K562 (cell line): Measurements from ENCODE around the gene NF2. TPM values are rescaled to one million over a fixed set of nuclear protein-coding genes. Genes with fewer than 3 reads are reported as not detected.

ENCODE experiments used
- CBFA2T3 ChIP-seq: fragments of 450-650 bp; IDR thresholded peaks from 2 replicates; pipeline ENCODE4 v1.6.1; 2017
- ETV6 ChIP-seq, 3 experiments: fragments of 150-350 bp in 1 of 3; sonication (generic) in 1 of 3; formaldehyde crosslinking in 1 of 3; IDR thresholded peaks; 2 replicates each; pipeline versions ENCODE4 v1.6.1 to v1.8.0; 2014 to 2022; ENCODE audit warnings: borderline replicate concordance in 2 of 3, low read depth in 2 of 3, antibody characterized with exemption in 1 of 3, low read length in 1 of 3, mild to moderate bottlenecking in 1 of 3, missing genetic modification reagents in 1 of 3
- REST ChIP-seq, 2 experiments: fragments of 450-650 bp; formaldehyde crosslinking in 1 of 2; IDR thresholded peaks; 2 replicates each; pipeline versions ENCODE4 v1.4.0 to v1.6.1; 2014 to 2020; ENCODE audit warnings: mild to moderate bottlenecking in 2 of 2, borderline replicate concordance in 1 of 2, low read depth in 1 of 2
- SMAD3 ChIP-seq: fragments of 450-650 bp; formaldehyde crosslinking; conservative IDR thresholded peaks from 2 replicates; pipeline ENCODE4 v1.4.0; 2020; ENCODE audit warnings: mild to moderate bottlenecking
- ZBTB40 ChIP-seq, 2 experiments: fragments of 450-650 bp in 1 of 2; sonication (generic) in 1 of 2; formaldehyde crosslinking in 1 of 2; IDR thresholded peaks; 2 replicates each; pipeline versions ENCODE4 v1.7.1 to v1.9.0; 2016 to 2022; ENCODE audit warnings: inconsistent platforms in 1 of 2, mild to moderate bottlenecking in 1 of 2, missing genetic modification reagents in 1 of 2
- ZFP1 ChIP-seq: fragments of 450-650 bp; formaldehyde crosslinking; IDR thresholded peaks from 2 replicates; pipeline ENCODE4 v1.4.0; 2020; ENCODE audit warnings: mild to moderate bottlenecking, mixed read lengths
- ZKSCAN1 ChIP-seq: fragments of 150-350 bp; IDR thresholded peaks from 2 replicates; pipeline ENCODE4 v1.6.1; 2016; ENCODE audit warnings: low read depth, low read length
- polyA plus RNA-seq, 8 experiments: library from polyadenylated mRNA; depleted of rRNA in 4 of 8; stranded (reverse) in 5 of 8; unstranded in 3 of 8; fragments of >200 nt; fragmentation: Nextera tagmentation in 2 of 8; fragmentation: Illumina TruSeq in 1 of 8; extraction: Ambion mirVana in 2 of 8; extraction: Trizol in 1 of 8; gene quantifications; 2 replicates each; pipeline versions ENCODE4 v1.2.1 to v1.2.3, GENCODE V29; 2011 to 2014; ENCODE audit warnings: inconsistent platforms in 1 of 8, missing spikeins in 1 of 8
- total RNA-seq, 7 experiments: library from RNA; depleted of rRNA in 6 of 7; stranded (reverse); fragments of >200 nt in 6 of 7; fragmentation: Illumina TruSeq in 2 of 7; extraction: Trizol in 2 of 7; gene quantifications; 2 replicates each; pipeline versions ENCODE4 v1.2.1 to v1.2.3, GENCODE V29; 2011 to 2021; ENCODE audit warnings: low replicate concordance in 1 of 7

NF2 gene
- total and polyA plus RNA-seq, 9 of the 15 experiments (the other 6 are each of a cell fraction or from before 2014, with no cell fraction given), result 2.2 to 32.5 (median 15.2) TPM

GRCh38 chr22:29707010-29707409, 103.6 kb downstream of the NF2 start (continued):
- TF ChIP-seq REST (IDR thresholded peaks at IDR 0.05; ENCODE audit: borderline replicate concordance), result no peak
- TF ChIP-seq REST (CRISPR knock-in tag; IDR thresholded peaks at IDR 0.05; ENCODE audit: low read depth), result no peak
- no peak for TF ChIP-seq CBFA2T3
- TF ChIP-seq ZKSCAN1, result peak; percentile 84; the same call in 1 of the 2 replicates
- no peak for TF ChIP-seq ZFP1 (CRISPR knock-in tag)
- no peak for TF ChIP-seq SMAD3 (CRISPR knock-in tag)
- no peak for TF ChIP-seq ZBTB40 (IDR thresholded peaks at IDR 0.05)
- no peak for TF ChIP-seq ZBTB40 (CRISPR knock-in tag; IDR thresholded peaks at IDR 0.05)
- TF ChIP-seq ETV6 (IDR thresholded peaks at IDR 0.05; ENCODE audit: borderline replicate concordance in 1 of 2, low read depth in 2 of 2, low read length in 1 of 2), result no peak
- no peak for TF ChIP-seq ETV6 (CRISPR knock-in tag; IDR thresholded peaks at IDR 0.05; ENCODE audit: borderline replicate concordance)
